ENCODE data around the gene PORCN. TPM values are rescaled to one million over a fixed set of nuclear protein-coding genes. Genes with fewer than 3 reads are reported as not detected.
A peak's percentile ranks its signal among the peaks of the same experiment; 100 is the strongest.

Gene PORCN
- polyA plus RNA-seq (2012; ENCODE audit: insufficient read depth, insufficient read length), result 11.1 TPM

- peak within 1 kb of the TSS; percentile 72 for H3K4me3 ChIP-seq (ENCODE audit: low read length)
- DNase-seq (ENCODE audit: low read depth, low spot score), result peak; percentile 40
Observed at GRCh38 chrX:48508400-48509244, at the start of gene PORCN. Gene PORCN (plus strand): TSS chrX:48508992. CDS start chrX:48509821, 829 bp downstream.

GRCh38 chrX:48459483-48459882, 49.3 kb upstream of the PORCN start:
- no peak for DNase-seq (ENCODE audit: low read depth, low spot score)
- H3K4me3 ChIP-seq (ENCODE audit: low read length), result no peak overlapping the region

- H3K4me3 ChIP-seq (ENCODE audit: low read length), result no peak overlapping the region
Observed at GRCh38 chrX:48460031-48460430, 48.8 kb upstream of the PORCN start.

GRCh38 chrX:48460606-48461005, 48.2 kb upstream of the PORCN start:
- H3K4me3 ChIP-seq (ENCODE audit: low read length), result no peak overlapping the region
- DNase-seq (ENCODE audit: low read depth, low spot score), result no peak

More at GRCh38 chrX:48460031-48460430, 48.8 kb upstream of the PORCN start:
- no peak for DNase-seq (ENCODE audit: low read depth, low spot score)

GRCh38 chrX:48461830-48462229, 47.0 kb upstream of the PORCN start:
- no peak overlapping the region for H3K4me3 ChIP-seq (ENCODE audit: low read length)
- no peak for DNase-seq (ENCODE audit: low read depth, low spot score)

- no peak overlapping the region for H3K4me3 ChIP-seq (ENCODE audit: low read length)
- no peak for DNase-seq (ENCODE audit: low read depth, low spot score)
Observed at GRCh38 chrX:48465336-48465933, 43.4 kb upstream of the PORCN start.

GRCh38 chrX:48466696-48467095, 42.1 kb upstream of the PORCN start:
- no peak for DNase-seq (ENCODE audit: low read depth, low spot score)
- no peak overlapping the region for H3K4me3 ChIP-seq (ENCODE audit: low read length)

GRCh38 chrX:48467281-48467761, 41.5 kb upstream of the PORCN start:
- no peak overlapping the region for H3K4me3 ChIP-seq (ENCODE audit: low read length)
- no peak for DNase-seq (ENCODE audit: low read depth, low spot score)

- H3K4me3 ChIP-seq (ENCODE audit: low read length), result peak overlapping the region; percentile 69
- no peak for DNase-seq (ENCODE audit: low read depth, low spot score)
Observed at GRCh38 chrX:48468247-48468671, 40.5 kb upstream of the PORCN start.

GRCh38 chrX:48468693-48469691, 39.8 kb upstream of the PORCN start:
- no peak for DNase-seq (ENCODE audit: low read depth, low spot score)
- peak overlapping the region; percentile 69 for H3K4me3 ChIP-seq (ENCODE audit: low read length)

- H3K4me3 ChIP-seq (ENCODE audit: low read length), result peak within 1 kb of the TSS; percentile 69
- DNase-seq (ENCODE audit: low read depth, low spot score), result no peak
Observed at GRCh38 chrX:48470110-48470832, 38.5 kb upstream of the PORCN start, which contains the start of gene SLC38A5. Gene SLC38A5 (minus strand): TSS chrX:48470260. CDS start chrX:48467924, 2,336 bp downstream.

GRCh38 chrX:48470833-48471118, 38.0 kb upstream of the PORCN start:
- no peak for DNase-seq (ENCODE audit: low read depth, low spot score)
- no peak overlapping the region for H3K4me3 ChIP-seq (ENCODE audit: low read length)

GRCh38 chrX:48471504-48471903, 37.3 kb upstream of the PORCN start:
- H3K4me3 ChIP-seq (ENCODE audit: low read length), result no peak overlapping the region
- no peak for DNase-seq (ENCODE audit: low read depth, low spot score)

GRCh38 chrX:48472225-48472624, 36.6 kb upstream of the PORCN start:
- H3K4me3 ChIP-seq (ENCODE audit: low read length), result no peak overlapping the region
- no peak for DNase-seq (ENCODE audit: low read depth, low spot score)

- DNase-seq (ENCODE audit: low read depth, low spot score), result no peak
- H3K4me3 ChIP-seq (ENCODE audit: low read length), result no peak overlapping the region
Observed at GRCh38 chrX:48472851-48473703, 35.7 kb upstream of the PORCN start.

GRCh38 chrX:48473704-48473990, 35.1 kb upstream of the PORCN start:
- no peak overlapping the region for H3K4me3 ChIP-seq (ENCODE audit: low read length)
- no peak for DNase-seq (ENCODE audit: low read depth, low spot score)

- no peak for DNase-seq (ENCODE audit: low read depth, low spot score)
Observed at GRCh38 chrX:48474127-48474526, 34.7 kb upstream of the PORCN start.

GRCh38 chrX:48474581-48474980, 34.2 kb upstream of the PORCN start:
- no peak for DNase-seq (ENCODE audit: low read depth, low spot score)
- peak overlapping the region; percentile 78 for H3K4me3 ChIP-seq (ENCODE audit: low read length)

More at GRCh38 chrX:48474127-48474526, 34.7 kb upstream of the PORCN start:
- H3K4me3 ChIP-seq (ENCODE audit: low read length), result no peak overlapping the region
